GM12878 (cell line): ENCODE results near the gene TJP1. TPM values are rescaled to one million over a fixed set of nuclear protein-coding genes. Genes with fewer than 3 reads are reported as not detected.

Source experiments
- ATAC-seq: fragments of 200-7000 bp; cut with Tn5 transposase; 3 replicates; pipeline ENCODE4 v1.9.1; 2020; ENCODE audit warnings: mild to moderate bottlenecking, moderate library complexity
- BruUV-seq: library from RNA; stranded (reverse); fragments of 400-500 nt; replicated peaks from 2 replicates; lab custom pipeline; 2021; lab: Mats Ljungman, UMichigan
- CTCF ChIA-PET: fragments of 300-600 bp; sonication (Branson Sonifier 250); formaldehyde crosslinking; extraction: SDS; loops from one replicate; lab custom pipeline; 2021; ENCODE audit warnings: inconsistent platforms; lab: Yijun Ruan, JAX
- POLR2A ChIA-PET: fragments of 350-600 bp; formaldehyde crosslinking; extraction: SDS; loops from one replicate; lab custom pipeline; 2021; ENCODE audit warnings: inconsistent platforms; lab: Charles Lee
- RAD21 ChIA-PET: fragments of 300-600 bp; sonication (Branson Sonifier 250); formaldehyde crosslinking; loops from one replicate; lab custom pipeline; 2023; ENCODE audit warnings: antibody characterized with exemption; ENCODE audit not compliant: unreplicated experiment; lab: Charles Lee
- SMC1A ChIA-PET: fragments of 300-600 bp; sonication (Branson Sonifier 250); formaldehyde crosslinking; loops from one replicate; lab custom pipeline; 2023; ENCODE audit not compliant: unreplicated experiment, uncharacterized antibody; lab: Charles Lee
- DNase-seq: peaks from one replicate; pipeline ENCODE4 v3.0.0-alpha.2; 2011; ENCODE audit warnings: low read depth, low spot score
- FAIRE-seq: peaks from 3 replicates; lab custom pipeline; 2011; peaks lifted over from hg19 to GRCh38; lab: Jason Lieb, UNC
- H2AFZ ChIP-seq: 2 replicates; pipeline ENCODE4 v1.6.0; 2011; ENCODE audit warnings: low read depth, low read length, control low read depth; ENCODE audit not compliant: control insufficient read depth
- H3K27ac ChIP-seq: 2 replicates; pipeline ENCODE4 v1.5.1; 2011; ENCODE audit warnings: control low read depth; ENCODE audit not compliant: control insufficient read depth, insufficient read depth
- H3K27me3 ChIP-seq, 2 experiments: replicated peaks in 1 of 2; 2 replicates each; pipeline versions ENCODE4 v1.6.0 to v1.6.1; 2011; ENCODE audit warnings: low read length in 1 of 2; ENCODE audit not compliant: control insufficient read depth in 2 of 2, insufficient read depth in 2 of 2
- H3K36me3 ChIP-seq, 2 experiments: 2 replicates each; pipeline ENCODE4 v1.5.1; 2011; ENCODE audit warnings: low read length in 1 of 2; ENCODE audit not compliant: control insufficient read depth in 2 of 2, insufficient read depth in 2 of 2
- H3K4me1 ChIP-seq: 2 replicates; pipeline ENCODE4 v1.6.1; 2011; ENCODE audit warnings: mild to moderate bottlenecking, low read length, moderate library complexity, mixed read lengths; ENCODE audit not compliant: control insufficient read depth, insufficient read depth
- H3K4me2 ChIP-seq: 2 replicates; pipeline ENCODE4 v1.6.0; 2011; ENCODE audit warnings: control low read depth; ENCODE audit not compliant: control insufficient read depth, insufficient read depth
- H3K4me3 ChIP-seq: fragments of 200-600 bp; sonication (generic); 2 replicates; pipeline ENCODE4 v1.5.1; 2016
- H3K79me2 ChIP-seq: 2 replicates; pipeline ENCODE4 v1.6.0; 2011; ENCODE audit warnings: low read length; ENCODE audit not compliant: control insufficient read depth, insufficient read depth
- H3K9ac ChIP-seq: 2 replicates; pipeline ENCODE4 v1.8.0; 2011; ENCODE audit warnings: low read length, control low read depth, mixed read lengths; ENCODE audit not compliant: control insufficient read depth, insufficient read depth
- H3K9me3 ChIP-seq: replicated peaks from 3 replicates; pipeline ENCODE4 v1.5.1; 2011; ENCODE audit warnings: mild to moderate bottlenecking, low read length; ENCODE audit not compliant: control insufficient read depth, insufficient read depth
- H4K20me1 ChIP-seq: 2 replicates; pipeline ENCODE4 v1.6.0; 2011; ENCODE audit not compliant: control insufficient read depth, insufficient read depth
- E2F4 ChIP-seq: IDR thresholded peaks from 2 replicates; pipeline ENCODE4 v1.6.1; 2012; ENCODE audit warnings: low read depth, low read length, improper control_type of control experiment
- FOXK2 ChIP-seq: fragments of 450-650 bp; IDR thresholded peaks from 2 replicates; pipeline ENCODE4 v1.6.1; 2017; ENCODE audit warnings: mild to moderate bottlenecking, moderate library complexity
- GATAD2B ChIP-seq: fragments of 450-650 bp; conservative IDR thresholded peaks from 2 replicates; pipeline ENCODE4 v1.6.1; 2017; ENCODE audit warnings: low read depth, mild to moderate bottlenecking, moderate library complexity
- HCFC1 ChIP-seq: fragments of 150-350 bp; IDR thresholded peaks from 2 replicates; pipeline ENCODE4 v1.6.1; 2014; ENCODE audit warnings: low read length
- KLF5 ChIP-seq: fragments of 450-650 bp; IDR thresholded peaks from 2 replicates; pipeline ENCODE4 v1.6.1; 2014; ENCODE audit warnings: mild to moderate bottlenecking; ENCODE audit not compliant: partially characterized antibody
- MYB ChIP-seq: fragments of 150-350 bp; IDR thresholded peaks from 2 replicates; pipeline ENCODE4 v1.6.1; 2014; ENCODE audit warnings: mild to moderate bottlenecking, low read depth, low read length, borderline replicate concordance
- SMAD5 ChIP-seq: IDR thresholded peaks from 2 replicates; pipeline ENCODE4 v1.6.1; 2016; ENCODE audit warnings: antibody characterized with exemption, low read depth
- WGBS: methylation state at CpG from one replicate; pipeline ENCODE4 v1.1.6; 2016; ENCODE audit warnings: low lambda C conversion rate; ENCODE audit not compliant: insufficient replicate concordance, insufficient coverage; ENCODE audit errors: missing lambda C conversion rate; 5-methylcytosine and 5-hydroxymethylcytosine counted together
- in situ Hi-C: fragments of 300-500 bp; cut with MboI; formaldehyde crosslinking; loops from 9 replicates; pipeline ENCODE4 v1.14.3; 2018; ENCODE audit warnings: mixed read lengths
- intact Hi-C: fragments of 100-400 bp; cut with micrococcal nuclease; formaldehyde crosslinking; loops from one replicate; pipeline ENCODE4 v1.14.2; 2022; ENCODE audit not compliant: unreplicated experiment
- polyA plus RNA-seq, 11 experiments: library from polyadenylated mRNA; depleted of rRNA in 4 of 11; unstranded in 6 of 11; stranded (reverse) in 5 of 11; fragments of >200 nt; fragmentation: Nextera tagmentation in 4 of 11; fragmentation: Illumina TruSeq in 1 of 11; extraction: Ambion mirVana in 4 of 11; extraction: Trizol in 1 of 11; gene quantifications; 1 replicate in 1 of 11; 2 replicates in 10 of 11; pipeline versions ENCODE4 v1.2.1 to v1.2.3, GENCODE V29; 2011 to 2016; ENCODE audit warnings: inconsistent platforms in 2 of 11, missing spikeins in 2 of 11, low read depth in 1 of 11
- total RNA-seq, 4 experiments: library from RNA; depleted of rRNA in 3 of 4; stranded (reverse); fragments of >200 nt in 3 of 4; fragmentation: Illumina TruSeq in 1 of 4; extraction: Trizol in 1 of 4; gene quantifications; 2 replicates each; pipeline versions ENCODE4 v1.2.1 to v1.2.3, GENCODE V29; 2013 to 2021

The TJP1 gene
- total and polyA plus RNA-seq, 10 of the 15 experiments (the other 5 are each of a cell fraction or from before 2014, with no cell fraction given) = 0.01 to 0.49 (median 0.08) TPM; not detected in 7

GRCh38 chr15:29853211-29853987 is 31.1 kb upstream of the TJP1 start:
- no peak overlapping the region for H3K4me3 ChIP-seq
- CTCF ChIA-PET = no interaction called here
- H3K79me2 ChIP-seq = no peaks in the 10 kb centered on the region
- WGBS = 72% methylated on average over 8 of the region's 8 CpGs
- RAD21 ChIA-PET = no interaction called here
- ATAC-seq = no peak
- no peak for DNase-seq
- TF ChIP-seq FOXK2 = no peak
- TF ChIP-seq SMAD5 = no peak
- TF ChIP-seq GATAD2B = no peak
- TF ChIP-seq MYB = no peak
- TF ChIP-seq KLF5 = no peak
- TF ChIP-seq HCFC1 = no peak
- TF ChIP-seq E2F4 = no peak
- no peak overlapping the region for H3K27ac ChIP-seq
- SMC1A ChIA-PET = interaction anchor here (0.7 kb wide), 1 partner anchor 150 kb away, joined by 3 read pairs; no protein-coding TSS in a partner anchor
- no TSS peak for BruUV-seq
- H4K20me1 ChIP-seq = no peaks in the 10 kb centered on the region
- intact Hi-C loops (loop anchor here (10.0 kb wide), 1 partner anchor 51 kb away; no protein-coding TSS in a partner anchor), in situ Hi-C loops (no loop called here)
- H3K4me1 ChIP-seq = no peaks in the 10 kb centered on the region
- H3K9me3 ChIP-seq = no peaks in the 10 kb centered on the region
- no peaks in the 10 kb centered on the region for H3K36me3 ChIP-seq
- H2AFZ ChIP-seq = no peak overlapping the region
- no peak overlapping the region for H3K9ac ChIP-seq
- H3K27me3 ChIP-seq = no peaks in the 10 kb centered on the region
- no peak overlapping the region for H3K4me2 ChIP-seq
- POLR2A ChIA-PET = no interaction called here
- no peak for FAIRE-seq
